ENCODE results near the gene GRIK4. TPM values are rescaled to one million over a fixed set of nuclear protein-coding genes. Genes with fewer than 3 reads are reported as not detected.

Gene GRIK4
- total RNA-seq, 1 donor from 2014 or later: not detected

DNA sequence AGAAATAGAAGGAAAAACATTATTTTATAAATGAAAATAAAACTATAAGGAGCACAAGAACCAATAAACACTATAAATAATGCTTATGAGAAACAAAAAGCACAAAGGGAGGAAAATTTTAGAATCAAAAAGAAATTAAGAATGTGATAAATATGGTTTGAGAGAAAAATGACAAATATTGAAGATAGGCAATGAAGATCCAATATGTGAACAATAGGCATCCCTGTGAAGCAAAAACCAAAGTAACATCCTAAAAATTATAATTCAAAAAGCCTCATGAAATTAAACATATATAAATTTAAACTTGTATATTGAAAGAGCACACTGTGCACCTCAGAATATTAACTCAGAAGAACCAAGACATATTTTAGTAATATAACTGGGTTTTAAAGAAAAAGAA is 216.2 kb downstream of the GRIK4 start:
- no peak for DNase-seq (ENCODE audit: low spot score, unreplicated experiment)
- TF ChIP-seq, protein P1, sequence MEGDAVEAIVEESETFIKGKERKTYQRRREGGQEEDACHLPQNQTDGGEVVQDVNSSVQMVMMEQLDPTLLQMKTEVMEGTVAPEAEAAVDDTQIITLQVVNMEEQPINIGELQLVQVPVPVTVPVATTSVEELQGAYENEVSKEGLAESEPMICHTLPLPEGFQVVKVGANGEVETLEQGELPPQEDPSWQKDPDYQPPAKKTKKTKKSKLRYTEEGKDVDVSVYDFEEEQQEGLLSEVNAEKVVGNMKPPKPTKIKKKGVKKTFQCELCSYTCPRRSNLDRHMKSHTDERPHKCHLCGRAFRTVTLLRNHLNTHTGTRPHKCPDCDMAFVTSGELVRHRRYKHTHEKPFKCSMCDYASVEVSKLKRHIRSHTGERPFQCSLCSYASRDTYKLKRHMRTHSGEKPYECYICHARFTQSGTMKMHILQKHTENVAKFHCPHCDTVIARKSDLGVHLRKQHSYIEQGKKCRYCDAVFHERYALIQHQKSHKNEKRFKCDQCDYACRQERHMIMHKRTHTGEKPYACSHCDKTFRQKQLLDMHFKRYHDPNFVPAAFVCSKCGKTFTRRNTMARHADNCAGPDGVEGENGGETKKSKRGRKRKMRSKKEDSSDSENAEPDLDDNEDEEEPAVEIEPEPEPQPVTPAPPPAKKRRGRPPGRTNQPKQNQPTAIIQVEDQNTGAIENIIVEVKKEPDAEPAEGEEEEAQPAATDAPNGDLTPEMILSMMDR (IDR thresholded peaks at IDR 0.05; ENCODE audit: unreplicated experiment): no peak
- Mint-ChIP-seq H3K4me3 (ENCODE audit: low read depth) (no peak overlapping the region), H3K4me1 (ENCODE audit: low read depth) (no peaks in the 10 kb centered on the region), H3K27ac (no peak overlapping the region), H3K36me3 (ENCODE audit: insufficient read depth) (no peaks in the 10 kb centered on the region), H3K27me3 (peaks cover 3% of the 10 kb centered on the region), H3K9me3 (ENCODE audit: low read depth) (peaks cover 3% of the 10 kb centered on the region)

DNA sequence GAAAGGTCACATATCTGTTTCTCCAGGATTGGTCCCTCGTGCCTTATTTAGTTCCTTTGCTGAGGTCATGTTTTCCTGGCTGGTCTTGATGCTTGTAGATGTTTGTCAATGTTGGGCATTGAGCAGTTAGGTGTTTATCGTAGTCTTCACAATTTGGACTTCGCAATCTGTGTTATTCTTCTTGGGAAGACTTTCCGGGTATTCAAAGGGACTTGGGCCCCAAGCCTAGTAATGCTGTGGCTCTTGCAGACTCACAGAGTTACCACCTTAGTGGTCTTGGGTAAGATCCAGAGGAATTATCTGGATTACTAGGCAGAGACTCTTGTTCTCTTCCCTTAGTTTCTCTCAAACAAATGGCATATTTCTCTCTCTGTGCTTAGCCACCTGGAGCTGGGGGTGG is 223.5 kb downstream of the GRIK4 start:
- TF ChIP-seq, protein P1 (IDR thresholded peaks at IDR 0.05; ENCODE audit: unreplicated experiment): no peak
- Mint-ChIP-seq H3K9me3 (ENCODE audit: low read depth) (no peaks in the 10 kb centered on the region), H3K27ac (no peak overlapping the region), H3K4me1 (ENCODE audit: low read depth) (no peaks in the 10 kb centered on the region), H3K36me3 (ENCODE audit: insufficient read depth) (no peaks in the 10 kb centered on the region), H3K4me3 (ENCODE audit: low read depth) (no peak overlapping the region), H3K27me3 (no peaks in the 10 kb centered on the region)
- DNase-seq (ENCODE audit: low spot score, unreplicated experiment): no peak

DNA sequence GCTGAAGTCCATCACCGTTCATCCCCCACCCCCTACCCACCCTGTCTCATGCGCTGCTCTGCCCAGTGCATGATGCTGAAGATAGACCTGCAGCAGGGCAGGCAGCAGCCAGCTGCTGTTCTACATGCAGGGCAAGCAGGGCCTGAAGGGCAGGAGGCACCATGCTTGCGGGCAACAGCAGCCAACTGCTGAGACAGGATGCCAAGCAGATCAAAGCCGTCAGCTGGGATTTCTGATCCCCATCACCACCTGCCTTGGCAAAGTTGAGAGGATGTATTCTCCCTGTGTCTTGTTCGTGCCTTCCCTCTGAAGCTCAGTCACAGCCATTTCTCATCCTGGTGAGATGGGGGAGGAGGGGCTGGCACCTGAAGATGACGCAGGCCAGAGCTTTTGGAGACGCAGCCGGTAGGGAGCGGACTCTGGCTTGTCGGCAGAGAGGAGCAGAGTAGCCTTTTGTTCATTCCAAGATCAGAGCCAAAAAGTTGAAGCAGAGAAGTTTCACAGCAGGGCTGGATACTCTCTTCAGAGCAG is 227.0 kb downstream of the GRIK4 start:
- Mint-ChIP-seq H3K36me3 (ENCODE audit: insufficient read depth) (no peaks in the 10 kb centered on the region), H3K4me1 (ENCODE audit: low read depth) (no peaks in the 10 kb centered on the region), H3K9me3 (ENCODE audit: low read depth) (no peaks in the 10 kb centered on the region), H3K4me3 (ENCODE audit: low read depth) (no peak overlapping the region), H3K27me3 (no peaks in the 10 kb centered on the region), H3K27ac (no peak overlapping the region)
- TF ChIP-seq, protein P1 (IDR thresholded peaks at IDR 0.05; ENCODE audit: unreplicated experiment): no peak
- DNase-seq (ENCODE audit: low spot score, unreplicated experiment): no peak

DNA sequence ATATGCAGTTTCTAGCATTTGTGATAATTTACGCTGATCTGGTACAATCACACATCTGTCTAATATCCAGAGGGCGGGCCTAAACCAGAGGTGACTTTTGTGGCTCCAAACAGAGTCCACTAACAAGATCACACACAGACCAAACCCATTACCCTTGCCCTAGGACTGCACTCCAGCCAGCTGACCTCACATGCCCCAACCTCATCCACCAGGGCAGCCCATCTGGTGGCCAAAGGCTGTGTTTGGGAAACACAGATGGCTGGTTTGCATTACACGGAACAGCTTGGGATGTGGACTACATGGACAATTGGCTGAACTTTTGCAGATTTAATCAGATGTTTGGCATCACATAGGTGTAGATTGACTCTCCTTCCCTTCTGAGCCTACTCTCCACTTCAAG is 228.2 kb downstream of the GRIK4 start:
- DNase-seq (ENCODE audit: low spot score, unreplicated experiment): no peak
- peaks cover 4% of the 10 kb centered on the region for H3K27me3 Mint-ChIP-seq
- H3K36me3 Mint-ChIP-seq (ENCODE audit: insufficient read depth): no peaks in the 10 kb centered on the region
- TF ChIP-seq, protein P1 (IDR thresholded peaks at IDR 0.05; ENCODE audit: unreplicated experiment): no peak
- no peaks in the 10 kb centered on the region for H3K9me3 Mint-ChIP-seq (ENCODE audit: low read depth)
- H3K4me1 Mint-ChIP-seq (ENCODE audit: low read depth): no peaks in the 10 kb centered on the region
- no peak overlapping the region for H3K27ac Mint-ChIP-seq
- H3K4me3 Mint-ChIP-seq (ENCODE audit: low read depth): no peak overlapping the region

DNA sequence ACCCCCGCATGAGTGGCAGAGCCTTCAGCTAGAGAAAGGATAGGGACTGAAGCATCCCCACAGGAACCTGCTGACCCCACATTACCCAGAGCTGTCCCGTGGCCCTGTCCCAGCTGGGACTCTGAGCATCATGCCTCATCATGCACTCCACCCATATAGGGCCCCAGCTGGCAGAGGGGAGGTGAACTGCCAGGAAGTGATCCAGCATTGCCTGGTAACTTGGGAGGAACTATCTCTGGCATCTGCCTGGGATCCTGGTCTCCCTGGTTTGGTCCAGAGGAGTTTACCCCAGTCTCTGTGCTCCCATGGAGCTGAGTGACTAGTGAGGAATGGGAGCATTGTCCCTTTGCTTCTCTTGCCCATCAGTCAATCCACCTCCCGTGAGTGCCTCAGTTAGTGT is 228.8 kb downstream of the GRIK4 start:
- DNase-seq (ENCODE audit: low spot score, unreplicated experiment): no peak
- H3K27me3 Mint-ChIP-seq: peaks cover 5% of the 10 kb centered on the region
- no peaks in the 10 kb centered on the region for H3K4me1 Mint-ChIP-seq (ENCODE audit: low read depth)
- no peak overlapping the region for H3K4me3 Mint-ChIP-seq (ENCODE audit: low read depth)
- H3K9me3 Mint-ChIP-seq (ENCODE audit: low read depth): no peaks in the 10 kb centered on the region
- H3K36me3 Mint-ChIP-seq (ENCODE audit: insufficient read depth): no peaks in the 10 kb centered on the region
- H3K27ac Mint-ChIP-seq: peak overlapping the region; percentile 10
- TF ChIP-seq, protein P1 (IDR thresholded peaks at IDR 0.05; ENCODE audit: unreplicated experiment): no peak
